ENCODE results near the gene LMNTD1. TPM values are rescaled to one million over a fixed set of nuclear protein-coding genes. Genes with fewer than 3 reads are reported as not detected.
A peak's percentile ranks its signal among the peaks of the same experiment; 100 is the strongest.

The LMNTD1 gene
- total RNA-seq, 2 donors from 2014 or later = 36.9 to 54.7 TPM

GRCh38 chr12:25546318-25546717 lies 6.8 kb downstream of the LMNTD1 start:
- H3K27ac Mint-ChIP-seq = no peak overlapping the region
- no peak overlapping the region for H3K27ac ChIP-seq (ENCODE audit: low read depth, low read length)
- H3K27me3 Mint-ChIP-seq (ENCODE audit: insufficient read depth) = no peaks in the 10 kb centered on the region
- H3K27me3 ChIP-seq (ENCODE audit: control insufficient read depth, insufficient read depth, low read length, poor library complexity, severe bottlenecking) = no peaks in the 10 kb centered on the region
- no peak for TF ChIP-seq CTCF (conservative IDR thresholded peaks at IDR 0.05)
- H3K36me3 Mint-ChIP-seq (ENCODE audit: low read depth) = peaks cover 21% of the 10 kb centered on the region
- 90% methylated on average over 2 of the region's 2 CpGs; no CpG with 5 or more reads in 1 of the 2 experiments for WGBS, 2 experiments (ENCODE audit: insufficient coverage in 1 of 2, insufficient read length in 1 of 2)
- peaks cover 11% of the 10 kb centered on the region for H3K9me3 Mint-ChIP-seq
- H3K4me1 ChIP-seq (ENCODE audit: control insufficient read depth, insufficient read depth, low read length) = no peaks in the 10 kb centered on the region
- H3K9ac ChIP-seq (ENCODE audit: extremely low read depth, low read length, poor library complexity, severe bottlenecking) = no peak overlapping the region
- no peak overlapping the region for H3K4me3 Mint-ChIP-seq
- H3K4me3 ChIP-seq (ENCODE audit: low read length) = no peak overlapping the region
- peaks cover 37% of the 10 kb centered on the region for H3K9me3 ChIP-seq (ENCODE audit: control insufficient read depth, low read length)
- no peaks in the 10 kb centered on the region for H3K4me1 Mint-ChIP-seq
- peaks cover 48% of the 10 kb centered on the region for H3K36me3 ChIP-seq (ENCODE audit: control insufficient read depth, insufficient read depth, low read length)
- DNase-seq = no peak

DNA sequence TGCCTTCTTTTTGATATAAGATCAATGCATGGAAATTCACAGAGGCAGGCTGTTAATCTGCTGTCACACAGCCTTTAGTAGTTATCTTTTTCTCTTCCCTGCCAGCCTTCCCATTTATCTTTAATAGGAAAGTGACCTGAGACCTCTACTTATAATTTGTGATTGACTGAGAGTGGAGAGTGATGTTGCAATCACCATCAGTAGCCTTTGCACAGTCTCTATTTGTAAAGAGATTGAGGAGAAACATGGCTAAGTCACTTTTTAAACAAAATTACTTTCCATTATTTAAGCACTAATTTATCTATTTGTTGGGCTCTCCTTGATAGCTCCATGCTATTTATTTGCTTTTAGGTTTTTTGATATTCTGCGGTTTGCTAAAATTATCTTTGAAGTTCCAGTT lies 19.9 kb downstream of the LMNTD1 start:
- H3K36me3 ChIP-seq (ENCODE audit: control insufficient read depth, insufficient read depth, low read length) = peaks cover 42% of the 10 kb centered on the region
- Mint-ChIP-seq H3K36me3 (ENCODE audit: low read depth) (peaks cover 19% of the 10 kb centered on the region), H3K9me3 (peaks cover 28% of the 10 kb centered on the region), H3K4me1 (no peaks in the 10 kb centered on the region), H3K4me3 (no peak overlapping the region), H3K27ac (no peak overlapping the region), H3K27me3 (ENCODE audit: insufficient read depth) (no peaks in the 10 kb centered on the region)
- no peak overlapping the region for H3K27ac ChIP-seq (ENCODE audit: low read depth, low read length)
- DNase-seq = no peak
- peaks cover 47% of the 10 kb centered on the region for H3K9me3 ChIP-seq (ENCODE audit: control insufficient read depth, low read length)
- WGBS, 2 experiments (ENCODE audit: insufficient coverage in 1 of 2, insufficient read length in 1 of 2) = no CpG with 5 or more reads among the region's 1 CpG
- no peaks in the 10 kb centered on the region for H3K27me3 ChIP-seq (ENCODE audit: control insufficient read depth, insufficient read depth, low read length, poor library complexity, severe bottlenecking)
- no peaks in the 10 kb centered on the region for H3K4me1 ChIP-seq (ENCODE audit: control insufficient read depth, insufficient read depth, low read length)
- TF ChIP-seq CTCF (conservative IDR thresholded peaks at IDR 0.05) = no peak
- no peak overlapping the region for H3K9ac ChIP-seq (ENCODE audit: extremely low read depth, low read length, poor library complexity, severe bottlenecking)
- H3K4me3 ChIP-seq (ENCODE audit: low read length) = no peak overlapping the region

DNA sequence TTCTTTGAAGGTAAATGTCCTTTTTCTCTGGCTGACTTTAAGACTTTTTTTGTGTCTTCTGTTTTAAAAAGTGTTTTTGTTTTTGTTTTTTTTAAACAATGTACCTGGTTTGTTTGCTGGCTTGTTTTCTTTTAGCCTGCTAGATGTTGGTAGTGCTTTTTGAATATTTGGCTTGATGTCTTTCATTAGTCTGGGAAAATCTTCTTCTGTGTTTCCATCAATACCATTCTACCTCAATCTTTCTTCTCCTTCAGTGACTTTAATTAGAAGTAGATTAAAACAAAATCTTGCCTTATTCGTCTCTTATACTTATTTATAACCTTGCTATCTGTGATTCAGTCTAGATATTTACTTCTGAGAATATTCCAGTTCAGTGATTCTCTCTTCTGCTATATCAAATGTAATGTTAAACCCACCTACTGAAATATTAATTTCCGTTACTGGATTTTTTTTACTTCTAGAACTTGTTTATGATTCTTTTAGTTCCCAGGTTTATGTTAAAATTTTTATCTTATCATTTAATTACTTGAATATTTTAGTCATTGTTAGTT lies 21.5 kb downstream of the LMNTD1 start:
- Mint-ChIP-seq H3K9me3 (peaks cover 26% of the 10 kb centered on the region), H3K36me3 (ENCODE audit: low read depth) (peaks cover 18% of the 10 kb centered on the region), H3K4me3 (no peak overlapping the region), H3K27me3 (ENCODE audit: insufficient read depth) (no peaks in the 10 kb centered on the region), H3K4me1 (peaks cover 3% of the 10 kb centered on the region), H3K27ac (no peak overlapping the region)
- no peak for TF ChIP-seq CTCF (conservative IDR thresholded peaks at IDR 0.05)
- no peak overlapping the region for H3K27ac ChIP-seq (ENCODE audit: low read depth, low read length)
- no peak for DNase-seq
- no peaks in the 10 kb centered on the region for H3K4me1 ChIP-seq (ENCODE audit: control insufficient read depth, insufficient read depth, low read length)
- peaks cover 48% of the 10 kb centered on the region for H3K36me3 ChIP-seq (ENCODE audit: control insufficient read depth, insufficient read depth, low read length)
- H3K9ac ChIP-seq (ENCODE audit: extremely low read depth, low read length, poor library complexity, severe bottlenecking) = no peak overlapping the region
- peak overlapping the region; percentile 43 for H3K4me3 ChIP-seq (ENCODE audit: low read length)
- 0% methylated on average over 1 of the region's 2 CpGs; no CpG with 5 or more reads in 1 of the 2 experiments for WGBS, 2 experiments (ENCODE audit: insufficient coverage in 1 of 2, insufficient read length in 1 of 2)
- H3K9me3 ChIP-seq (ENCODE audit: control insufficient read depth, low read length) = peaks cover 47% of the 10 kb centered on the region
- H3K27me3 ChIP-seq (ENCODE audit: control insufficient read depth, insufficient read depth, low read length, poor library complexity, severe bottlenecking) = no peaks in the 10 kb centered on the region
